DMS153 treated with DMSO at 0.1 percent for 48 hours (cell line): ENCODE data around the gene FSCB.
"Not testable (repeated sequence)": the region's sequence is repeated elsewhere in the genome, so short reads cannot be mapped to it uniquely, and the experiment has no call there.

Experiments used
- DNase-seq: peaks from one replicate; lab custom pipeline; 2025; ENCODE audit not compliant: unreplicated experiment; lab: John Stamatoyannopoulos, UW

The FSCB gene

GRCh38 chr14:44507183-44507582 is at the start of gene FSCB:
Gene FSCB (minus strand): TSS chr14:44507283. CDS start chr14:44506987, 296 bp downstream.
- no peak for DNase-seq

GRCh38 chr14:44531658-44532057 is 24.6 kb upstream of the FSCB start:
- DNase-seq = no peak

GRCh38 chr14:44530475-44530874 is 23.4 kb upstream of the FSCB start:
- no peak for DNase-seq

GRCh38 chr14:44529026-44529425 is 21.9 kb upstream of the FSCB start:
- peak; percentile 17 for DNase-seq

GRCh38 chr14:44528180-44528579 is 21.1 kb upstream of the FSCB start:
- DNase-seq = no peak

- DNase-seq = no peak
These were observed 18.2 kb upstream of the FSCB start for GRCh38 chr14:44525237-44525636.

GRCh38 chr14:44515668-44516067 is 8.6 kb upstream of the FSCB start:
- not testable (repeated sequence) for DNase-seq

GRCh38 chr14:44508834-44509233 is 1.8 kb upstream of the FSCB start:
- no peak for DNase-seq

GRCh38 chr14:44505588-44505987 is 1.5 kb downstream of the FSCB start:
- DNase-seq = no peak

- DNase-seq = no peak
These were observed 9.9 kb downstream of the FSCB start for GRCh38 chr14:44497148-44497547.

- DNase-seq = no peak
These were observed 12.9 kb downstream of the FSCB start for GRCh38 chr14:44494137-44494536.

- DNase-seq = no peak
These were observed 16.1 kb downstream of the FSCB start for GRCh38 chr14:44490966-44491365.

GRCh38 chr14:44477953-44478352 is 29.1 kb downstream of the FSCB start:
- DNase-seq = no peak

GRCh38 chr14:44468771-44469170 is 38.3 kb downstream of the FSCB start:
- no peak for DNase-seq

- DNase-seq = peak; percentile 70
These were observed 43.6 kb downstream of the FSCB start for GRCh38 chr14:44463356-44464004.

- peak; percentile 83 for DNase-seq
These were observed 44.7 kb downstream of the FSCB start for GRCh38 chr14:44462381-44462780.

GRCh38 chr14:44461811-44462210 is 45.3 kb downstream of the FSCB start:
- no peak for DNase-seq
